Endothelial cell of umbilical vein (primary cell): ENCODE measurements around the gene PPP3CA. TPM values are rescaled to one million over a fixed set of nuclear protein-coding genes. Genes with fewer than 3 reads are reported as not detected.

ENCODE experiments used
- BruUV-seq: library from RNA; stranded (reverse); fragments of 400-500 nt; replicated peaks from 2 replicates; lab custom pipeline; 2021; lab: Mats Ljungman, UMichigan
- CTCF ChIA-PET: fragments of 300-600, 350-600 bp; sonication (Branson Sonifier 250); formaldehyde crosslinking; loops from one replicate; lab custom pipeline; 2021; ENCODE audit warnings: antibody characterized with exemption, inconsistent platforms; lab: Charles Lee
- POLR2A ChIA-PET: fragments of 300-600, 350-600 bp; sonication (Branson Sonifier 250); formaldehyde crosslinking; loops from one replicate; lab custom pipeline; 2021; ENCODE audit warnings: antibody characterized with exemption, inconsistent platforms; lab: Charles Lee
- DNase-seq: peaks from one replicate; pipeline ENCODE4 v3.0.0-alpha.2; 2011; ENCODE audit warnings: low read depth, low spot score
- FAIRE-seq: peaks from 2 replicates; lab custom pipeline; 2011; peaks lifted over from hg19 to GRCh38; lab: Jason Lieb, UNC
- H2AFZ ChIP-seq: 2 replicates; pipeline ENCODE4 v1.6.0; 2012; ENCODE audit warnings: low read depth, low read length, control low read depth, inconsistent platforms
- H3K27ac ChIP-seq: 2 replicates; pipeline ENCODE4 v1.5.1; 2011; ENCODE audit warnings: low read depth, mild to moderate bottlenecking, control low read depth, low read length, moderate library complexity; ENCODE audit not compliant: insufficient read depth
- H3K27me3 ChIP-seq, 2 experiments: 2 replicates each; pipeline versions ENCODE4 v1.6.0 to v1.6.1; 2011; ENCODE audit warnings: low read length in 2 of 2, mixed read lengths in 1 of 2; ENCODE audit not compliant: control insufficient read depth in 2 of 2, insufficient read depth in 2 of 2
- H3K36me3 ChIP-seq, 2 experiments: 2 replicates in 1 of 2; 3 replicates in 1 of 2; pipeline ENCODE4 v1.5.1; 2011; ENCODE audit warnings: low read length in 2 of 2, mild to moderate bottlenecking in 1 of 2, moderate library complexity in 1 of 2; ENCODE audit not compliant: control insufficient read depth in 2 of 2, insufficient read depth in 2 of 2; ENCODE audit errors: extremely low read depth in 1 of 2
- H3K4me1 ChIP-seq: 3 replicates; pipeline ENCODE4 v1.5.1; 2011; ENCODE audit warnings: mild to moderate bottlenecking, low read length; ENCODE audit not compliant: control insufficient read depth, insufficient read depth; ENCODE audit errors: extremely low read depth
- H3K4me2 ChIP-seq: 2 replicates; pipeline ENCODE4 v1.6.1; 2011; ENCODE audit warnings: low read length, control low read depth, mixed read lengths; ENCODE audit not compliant: insufficient read depth
- H3K4me3 ChIP-seq, 3 experiments: fragments of 200-600 bp in 1 of 3; sonication (generic), shearing (Covaris generic) in 1 of 3; replicated peaks in 1 of 3; 2 replicates each; pipeline ENCODE4 v1.5.1; 2011 to 2016; ENCODE audit warnings: control low read depth in 3 of 3, low read length in 3 of 3, mild to moderate bottlenecking in 2 of 3, inconsistent platforms in 1 of 3, low read depth in 1 of 3, moderate library complexity in 1 of 3; ENCODE audit not compliant: insufficient read depth in 1 of 3
- H3K79me2 ChIP-seq: 2 replicates; pipeline ENCODE4 v1.6.0; 2012; ENCODE audit warnings: low read length, inconsistent platforms; ENCODE audit not compliant: control insufficient read depth, insufficient read depth
- H3K9ac ChIP-seq: replicated peaks from 2 replicates; pipeline ENCODE3; 2011; ENCODE audit warnings: low read length, control low read depth; ENCODE audit not compliant: insufficient read depth; ENCODE audit errors: extremely low read depth
- H3K9me1 ChIP-seq: replicated peaks from 3 replicates; pipeline ENCODE4 v1.6.0; 2011; ENCODE audit warnings: mild to moderate bottlenecking, low read length; ENCODE audit not compliant: control insufficient read depth, insufficient read depth; ENCODE audit errors: extremely low read depth
- H3K9me3 ChIP-seq: replicated peaks from 2 replicates; pipeline ENCODE4 v1.5.1; 2012; ENCODE audit warnings: low read length, inconsistent platforms; ENCODE audit not compliant: control insufficient read depth, insufficient read depth
- H4K20me1 ChIP-seq: replicated peaks from 2 replicates; pipeline ENCODE3; 2011; ENCODE audit warnings: mild to moderate bottlenecking, low read length; ENCODE audit not compliant: control insufficient read depth, insufficient read depth; ENCODE audit errors: extremely low read depth
- EZH2 ChIP-seq: IDR thresholded peaks from 2 replicates; pipeline ENCODE4 v1.6.1; 2012; ENCODE audit warnings: borderline replicate concordance, low read depth, mild to moderate bottlenecking, moderate library complexity, low read length, inconsistent platforms; ENCODE audit not compliant: severe bottlenecking
- FOS ChIP-seq: IDR thresholded peaks from 2 replicates; pipeline ENCODE4 v1.6.1; 2011; ENCODE audit warnings: mild to moderate bottlenecking, low read length, moderate library complexity, borderline replicate concordance; ENCODE audit not compliant: insufficient read depth
- GATA2 ChIP-seq: IDR thresholded peaks from 2 replicates; pipeline ENCODE4 v1.7.0; 2011; ENCODE audit warnings: low read depth, mild to moderate bottlenecking, moderate library complexity, mixed read lengths, low read length; ENCODE audit not compliant: insufficient read length, insufficient read depth
- JUN ChIP-seq: IDR thresholded peaks from 2 replicates; pipeline ENCODE4 v1.6.1; 2011; ENCODE audit warnings: borderline replicate concordance, low read depth; ENCODE audit not compliant: insufficient read length, insufficient read depth
- MYC ChIP-seq: IDR thresholded peaks from one replicate; pipeline ENCODE4 v1.6.1; 2011; ENCODE audit warnings: mild to moderate bottlenecking, low read depth, low read length
- POLR2A ChIP-seq: IDR thresholded peaks from 2 replicates; pipeline ENCODE4 v1.6.1; 2012; ENCODE audit warnings: low read depth, mild to moderate bottlenecking, control low read depth, low read length
- POLR2AphosphoS5 ChIP-seq: IDR thresholded peaks from 2 replicates; pipeline ENCODE4 v1.6.1; 2012; ENCODE audit warnings: low read depth, mild to moderate bottlenecking, control low read depth, low read length, moderate library complexity; ENCODE audit not compliant: insufficient read depth
- dilution Hi-C: fragments of 300-500 bp; cut with MboI; formaldehyde crosslinking; loops from one replicate; pipeline ENCODE4 v1.15.0; 2019; ENCODE audit warnings: low sequenced_read_pairs; ENCODE audit not compliant: extremely low pct_ligation_motif_present
- intact Hi-C: fragments of 100-400 bp; cut with micrococcal nuclease; formaldehyde crosslinking; loops from one replicate; pipeline ENCODE4 v1.10.0; 2022
- polyA plus RNA-seq, 4 experiments: library from polyadenylated mRNA; depleted of rRNA in 3 of 4; stranded (reverse) in 3 of 4; unstranded in 1 of 4; fragments of >200 nt; gene quantifications; 2 replicates each; pipeline versions ENCODE4 v1.2.1 to v1.2.3, GENCODE V29; 2011 to 2012; ENCODE audit warnings: missing spikeins in 1 of 4
- total RNA-seq: library from RNA; stranded (reverse); gene quantifications from 2 replicates; pipeline ENCODE4 v1.2.3, GENCODE V29; 2021
- TF ChIP-seq, protein P1 (sequence below), 2 donors: IDR thresholded peaks; 1 replicate in 1 of 2; 2 replicates in 1 of 2; pipeline ENCODE4 v1.5.1; 2011; ENCODE audit warnings: low read length in 2 of 2, mild to moderate bottlenecking in 2 of 2, moderate library complexity in 2 of 2, control low read depth in 1 of 2, inconsistent platforms in 1 of 2, low read depth in 1 of 2; ENCODE audit not compliant: insufficient read depth in 1 of 2; ENCODE audit errors: extremely low read depth in 1 of 2
- TF ChIP-seq, protein P2 (sequence below): IDR thresholded peaks from 2 replicates; pipeline ENCODE4 v1.6.1; 2011; ENCODE audit not compliant: insufficient read depth, insufficient read length

Gene PPP3CA
- total and polyA plus RNA-seq, 2 donors (not counting 3 experiments of a cell fraction or from before 2014, with no cell fraction given): 7.0 to 43.3 TPM

DNA sequence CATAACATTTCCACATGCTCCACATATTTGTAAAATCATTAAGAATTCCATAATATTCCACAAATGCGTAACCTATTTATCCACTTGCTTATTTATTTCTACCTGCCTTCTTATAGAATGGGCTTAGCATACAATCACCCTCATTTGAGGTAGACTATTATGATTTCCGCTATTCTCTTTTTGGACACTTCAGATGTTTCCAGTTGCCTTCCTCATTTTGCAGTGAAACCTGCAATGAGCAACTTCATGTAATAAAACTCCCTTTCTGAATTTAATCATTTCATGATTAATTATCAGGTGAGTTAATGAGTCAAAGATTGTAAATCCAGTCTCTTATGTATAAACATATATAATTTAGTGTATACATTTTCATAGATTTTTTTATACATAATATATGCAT lies 58.0 kb downstream of the PPP3CA start:
- no peak overlapping the region for H3K27ac ChIP-seq
- peaks cover 3% of the 10 kb centered on the region for H4K20me1 ChIP-seq
- H3K9ac ChIP-seq: no peak overlapping the region
- dilution Hi-C loops: no loop called here
- BruUV-seq: no TSS peak
- POLR2A ChIA-PET: no interaction called here
- H3K9me1 ChIP-seq: no peaks in the 10 kb centered on the region
- no peak overlapping the region for H3K4me2 ChIP-seq
- H3K79me2 ChIP-seq: no peaks in the 10 kb centered on the region
- H2AFZ ChIP-seq: no peak overlapping the region
- no peaks in the 10 kb centered on the region for H3K9me3 ChIP-seq
- FAIRE-seq: no peak
- TF ChIP-seq POLR2AphosphoS5 (no peak), FOS (no peak), EZH2 (no peak), POLR2A (no peak), MYC (no peak), GATA2 (no peak), JUN (no peak)
- TF ChIP-seq, protein P1, sequence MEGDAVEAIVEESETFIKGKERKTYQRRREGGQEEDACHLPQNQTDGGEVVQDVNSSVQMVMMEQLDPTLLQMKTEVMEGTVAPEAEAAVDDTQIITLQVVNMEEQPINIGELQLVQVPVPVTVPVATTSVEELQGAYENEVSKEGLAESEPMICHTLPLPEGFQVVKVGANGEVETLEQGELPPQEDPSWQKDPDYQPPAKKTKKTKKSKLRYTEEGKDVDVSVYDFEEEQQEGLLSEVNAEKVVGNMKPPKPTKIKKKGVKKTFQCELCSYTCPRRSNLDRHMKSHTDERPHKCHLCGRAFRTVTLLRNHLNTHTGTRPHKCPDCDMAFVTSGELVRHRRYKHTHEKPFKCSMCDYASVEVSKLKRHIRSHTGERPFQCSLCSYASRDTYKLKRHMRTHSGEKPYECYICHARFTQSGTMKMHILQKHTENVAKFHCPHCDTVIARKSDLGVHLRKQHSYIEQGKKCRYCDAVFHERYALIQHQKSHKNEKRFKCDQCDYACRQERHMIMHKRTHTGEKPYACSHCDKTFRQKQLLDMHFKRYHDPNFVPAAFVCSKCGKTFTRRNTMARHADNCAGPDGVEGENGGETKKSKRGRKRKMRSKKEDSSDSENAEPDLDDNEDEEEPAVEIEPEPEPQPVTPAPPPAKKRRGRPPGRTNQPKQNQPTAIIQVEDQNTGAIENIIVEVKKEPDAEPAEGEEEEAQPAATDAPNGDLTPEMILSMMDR (IDR thresholded peaks at IDR 0.05; ENCODE audit: extremely low read depth in 1 of 2, insufficient read depth in 1 of 2, low read depth in 1 of 2, low read length in 2 of 2): no peak
- TF ChIP-seq, protein P2, sequence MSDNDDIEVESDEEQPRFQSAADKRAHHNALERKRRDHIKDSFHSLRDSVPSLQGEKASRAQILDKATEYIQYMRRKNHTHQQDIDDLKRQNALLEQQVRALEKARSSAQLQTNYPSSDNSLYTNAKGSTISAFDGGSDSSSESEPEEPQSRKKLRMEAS: no peak
- H3K4me1 ChIP-seq: peaks cover 6% of the 10 kb centered on the region
- intact Hi-C loops: no loop called here
- no peak for DNase-seq
- no peak overlapping the region for H3K4me3 ChIP-seq
- H3K27me3 ChIP-seq: no peaks in the 10 kb centered on the region
- CTCF ChIA-PET: no interaction called here
- no peaks in the 10 kb centered on the region for H3K36me3 ChIP-seq
